Endothelial cell of umbilical vein (primary cell): Measurements from ENCODE around the gene TWIST1. TPM values are rescaled to one million over a fixed set of nuclear protein-coding genes. Genes with fewer than 3 reads are reported as not detected.

ENCODE experiments used
- BruUV-seq: library from RNA; stranded (reverse); fragments of 400-500 nt; replicated peaks from 2 replicates; lab custom pipeline; 2021; lab: Mats Ljungman, UMichigan
- CTCF ChIA-PET: fragments of 300-600, 350-600 bp; sonication (Branson Sonifier 250); formaldehyde crosslinking; loops from one replicate; lab custom pipeline; 2021; ENCODE audit warnings: antibody characterized with exemption, inconsistent platforms; lab: Charles Lee
- POLR2A ChIA-PET: fragments of 300-600, 350-600 bp; sonication (Branson Sonifier 250); formaldehyde crosslinking; loops from one replicate; lab custom pipeline; 2021; ENCODE audit warnings: antibody characterized with exemption, inconsistent platforms; lab: Charles Lee
- DNase-seq: peaks from one replicate; pipeline ENCODE4 v3.0.0-alpha.2; 2011; ENCODE audit warnings: low read depth, low spot score
- FAIRE-seq: peaks from 2 replicates; lab custom pipeline; 2011; peaks lifted over from hg19 to GRCh38; lab: Jason Lieb, UNC
- H2AFZ ChIP-seq: 2 replicates; pipeline ENCODE4 v1.6.0; 2012; ENCODE audit warnings: low read depth, low read length, control low read depth, inconsistent platforms
- H3K27ac ChIP-seq: 2 replicates; pipeline ENCODE4 v1.5.1; 2011; ENCODE audit warnings: low read depth, mild to moderate bottlenecking, control low read depth, low read length, moderate library complexity; ENCODE audit not compliant: insufficient read depth
- H3K27me3 ChIP-seq, 2 experiments: 2 replicates each; pipeline versions ENCODE4 v1.6.0 to v1.6.1; 2011; ENCODE audit warnings: low read length in 2 of 2, mixed read lengths in 1 of 2; ENCODE audit not compliant: control insufficient read depth in 2 of 2, insufficient read depth in 2 of 2
- H3K36me3 ChIP-seq, 2 experiments: 2 replicates in 1 of 2; 3 replicates in 1 of 2; pipeline ENCODE4 v1.5.1; 2011; ENCODE audit warnings: low read length in 2 of 2, mild to moderate bottlenecking in 1 of 2, moderate library complexity in 1 of 2; ENCODE audit not compliant: control insufficient read depth in 2 of 2, insufficient read depth in 2 of 2; ENCODE audit errors: extremely low read depth in 1 of 2
- H3K4me1 ChIP-seq: 3 replicates; pipeline ENCODE4 v1.5.1; 2011; ENCODE audit warnings: mild to moderate bottlenecking, low read length; ENCODE audit not compliant: control insufficient read depth, insufficient read depth; ENCODE audit errors: extremely low read depth
- H3K4me2 ChIP-seq: 2 replicates; pipeline ENCODE4 v1.6.1; 2011; ENCODE audit warnings: low read length, control low read depth, mixed read lengths; ENCODE audit not compliant: insufficient read depth
- H3K4me3 ChIP-seq, 3 experiments: fragments of 200-600 bp in 1 of 3; sonication (generic), shearing (Covaris generic) in 1 of 3; replicated peaks in 1 of 3; 2 replicates each; pipeline ENCODE4 v1.5.1; 2011 to 2016; ENCODE audit warnings: control low read depth in 3 of 3, low read length in 3 of 3, mild to moderate bottlenecking in 2 of 3, inconsistent platforms in 1 of 3, low read depth in 1 of 3, moderate library complexity in 1 of 3; ENCODE audit not compliant: insufficient read depth in 1 of 3
- H3K79me2 ChIP-seq: 2 replicates; pipeline ENCODE4 v1.6.0; 2012; ENCODE audit warnings: low read length, inconsistent platforms; ENCODE audit not compliant: control insufficient read depth, insufficient read depth
- H3K9ac ChIP-seq: replicated peaks from 2 replicates; pipeline ENCODE3; 2011; ENCODE audit warnings: low read length, control low read depth; ENCODE audit not compliant: insufficient read depth; ENCODE audit errors: extremely low read depth
- H3K9me1 ChIP-seq: replicated peaks from 3 replicates; pipeline ENCODE4 v1.6.0; 2011; ENCODE audit warnings: mild to moderate bottlenecking, low read length; ENCODE audit not compliant: control insufficient read depth, insufficient read depth; ENCODE audit errors: extremely low read depth
- H3K9me3 ChIP-seq: replicated peaks from 2 replicates; pipeline ENCODE4 v1.5.1; 2012; ENCODE audit warnings: low read length, inconsistent platforms; ENCODE audit not compliant: control insufficient read depth, insufficient read depth
- H4K20me1 ChIP-seq: replicated peaks from 2 replicates; pipeline ENCODE3; 2011; ENCODE audit warnings: mild to moderate bottlenecking, low read length; ENCODE audit not compliant: control insufficient read depth, insufficient read depth; ENCODE audit errors: extremely low read depth
- EZH2 ChIP-seq: IDR thresholded peaks from 2 replicates; pipeline ENCODE4 v1.6.1; 2012; ENCODE audit warnings: borderline replicate concordance, low read depth, mild to moderate bottlenecking, moderate library complexity, low read length, inconsistent platforms; ENCODE audit not compliant: severe bottlenecking
- FOS ChIP-seq: IDR thresholded peaks from 2 replicates; pipeline ENCODE4 v1.6.1; 2011; ENCODE audit warnings: mild to moderate bottlenecking, low read length, moderate library complexity, borderline replicate concordance; ENCODE audit not compliant: insufficient read depth
- GATA2 ChIP-seq: IDR thresholded peaks from 2 replicates; pipeline ENCODE4 v1.7.0; 2011; ENCODE audit warnings: low read depth, mild to moderate bottlenecking, moderate library complexity, mixed read lengths, low read length; ENCODE audit not compliant: insufficient read length, insufficient read depth
- POLR2AphosphoS5 ChIP-seq: IDR thresholded peaks from 2 replicates; pipeline ENCODE4 v1.6.1; 2012; ENCODE audit warnings: low read depth, mild to moderate bottlenecking, control low read depth, low read length, moderate library complexity; ENCODE audit not compliant: insufficient read depth
- dilution Hi-C: fragments of 300-500 bp; cut with MboI; formaldehyde crosslinking; loops from one replicate; pipeline ENCODE4 v1.15.0; 2019; ENCODE audit warnings: low sequenced_read_pairs; ENCODE audit not compliant: extremely low pct_ligation_motif_present
- intact Hi-C: fragments of 100-400 bp; cut with micrococcal nuclease; formaldehyde crosslinking; loops from one replicate; pipeline ENCODE4 v1.10.0; 2022
- polyA plus RNA-seq, 4 experiments: library from polyadenylated mRNA; depleted of rRNA in 3 of 4; stranded (reverse) in 3 of 4; unstranded in 1 of 4; fragments of >200 nt; gene quantifications; 2 replicates each; pipeline versions ENCODE4 v1.2.1 to v1.2.3, GENCODE V29; 2011 to 2012; ENCODE audit warnings: missing spikeins in 1 of 4
- total RNA-seq: library from RNA; stranded (reverse); gene quantifications from 2 replicates; pipeline ENCODE4 v1.2.3, GENCODE V29; 2021
- TF ChIP-seq, protein P1 (sequence below), 2 donors: IDR thresholded peaks; 1 replicate in 1 of 2; 2 replicates in 1 of 2; pipeline ENCODE4 v1.5.1; 2011; ENCODE audit warnings: low read length in 2 of 2, mild to moderate bottlenecking in 2 of 2, moderate library complexity in 2 of 2, control low read depth in 1 of 2, inconsistent platforms in 1 of 2, low read depth in 1 of 2; ENCODE audit not compliant: insufficient read depth in 1 of 2; ENCODE audit errors: extremely low read depth in 1 of 2

The TWIST1 gene
- total and polyA plus RNA-seq, 2 donors (not counting 3 experiments of a cell fraction or from before 2014, with no cell fraction given), result not detected

DNA sequence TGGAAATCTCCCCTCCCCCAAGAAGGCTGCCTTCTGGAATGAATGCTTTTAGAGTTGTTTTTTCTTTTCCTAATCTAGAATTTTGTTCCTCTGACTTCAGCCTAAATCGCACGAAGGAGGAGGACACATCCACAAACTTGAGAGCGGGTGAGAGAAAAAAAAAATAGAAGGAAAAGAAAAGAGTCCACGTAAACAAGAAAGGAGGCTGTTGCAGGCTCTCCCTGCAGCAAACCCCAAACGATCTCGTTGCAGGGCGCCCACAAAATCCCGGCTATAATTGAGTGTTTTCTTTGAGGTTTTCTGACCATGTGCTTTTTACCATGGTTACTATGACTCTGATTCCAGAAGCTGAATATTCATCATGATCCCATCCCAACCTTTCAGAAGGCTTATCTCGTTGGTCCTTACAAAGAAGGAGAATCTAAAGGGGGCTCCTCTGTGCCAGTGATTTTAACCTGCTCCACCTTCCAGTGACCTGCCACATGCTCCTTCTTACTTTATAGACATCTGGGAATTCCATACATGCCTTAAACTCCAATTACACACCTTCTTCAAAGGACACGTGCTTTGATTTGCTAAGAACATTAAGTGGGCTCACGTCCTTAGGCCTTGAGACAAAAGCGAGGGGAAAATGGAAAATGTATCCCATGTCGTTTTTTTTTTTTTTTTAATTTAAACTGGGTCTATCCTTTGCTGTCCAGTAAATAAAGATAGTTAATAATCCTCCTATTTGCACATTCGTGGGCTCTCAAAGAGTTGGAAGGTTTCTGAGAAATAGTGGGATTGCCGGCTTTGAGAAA lies 5.8 kb downstream of the TWIST1 start:
- Histone ChIP-seq H3K9me3 (no peaks in the 10 kb centered on the region), H3K36me3 (no peaks in the 10 kb centered on the region), H3K27me3 (peaks cover 87 to 100% of the 10 kb centered on the region in 2 experiments), H3K9me1 (no peaks in the 10 kb centered on the region), H3K9ac (no peak overlapping the region), H3K4me2 (no peak overlapping the region), H3K27ac (no peak overlapping the region), H4K20me1 (no peaks in the 10 kb centered on the region), H3K4me1 (peaks cover 18% of the 10 kb centered on the region), H3K4me3 (no peak overlapping the region), H3K79me2 (no peaks in the 10 kb centered on the region), H2AFZ (no peak overlapping the region)
- DNase-seq (no peak), FAIRE-seq (no peak)
- POLR2A ChIA-PET, result no interaction called here
- TF ChIP-seq EZH2, result no peak
- TF ChIP-seq FOS, result no peak
- TF ChIP-seq POLR2AphosphoS5, result no peak
- TF ChIP-seq GATA2, result no peak
- TF ChIP-seq, protein P1, sequence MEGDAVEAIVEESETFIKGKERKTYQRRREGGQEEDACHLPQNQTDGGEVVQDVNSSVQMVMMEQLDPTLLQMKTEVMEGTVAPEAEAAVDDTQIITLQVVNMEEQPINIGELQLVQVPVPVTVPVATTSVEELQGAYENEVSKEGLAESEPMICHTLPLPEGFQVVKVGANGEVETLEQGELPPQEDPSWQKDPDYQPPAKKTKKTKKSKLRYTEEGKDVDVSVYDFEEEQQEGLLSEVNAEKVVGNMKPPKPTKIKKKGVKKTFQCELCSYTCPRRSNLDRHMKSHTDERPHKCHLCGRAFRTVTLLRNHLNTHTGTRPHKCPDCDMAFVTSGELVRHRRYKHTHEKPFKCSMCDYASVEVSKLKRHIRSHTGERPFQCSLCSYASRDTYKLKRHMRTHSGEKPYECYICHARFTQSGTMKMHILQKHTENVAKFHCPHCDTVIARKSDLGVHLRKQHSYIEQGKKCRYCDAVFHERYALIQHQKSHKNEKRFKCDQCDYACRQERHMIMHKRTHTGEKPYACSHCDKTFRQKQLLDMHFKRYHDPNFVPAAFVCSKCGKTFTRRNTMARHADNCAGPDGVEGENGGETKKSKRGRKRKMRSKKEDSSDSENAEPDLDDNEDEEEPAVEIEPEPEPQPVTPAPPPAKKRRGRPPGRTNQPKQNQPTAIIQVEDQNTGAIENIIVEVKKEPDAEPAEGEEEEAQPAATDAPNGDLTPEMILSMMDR (IDR thresholded peaks at IDR 0.05; ENCODE audit: extremely low read depth in 1 of 2, insufficient read depth in 1 of 2, low read depth in 1 of 2, low read length in 2 of 2), result no peak
- intact Hi-C loops (no loop called here), dilution Hi-C loops (no loop called here)
- CTCF ChIA-PET, result no interaction called here
- BruUV-seq, result no TSS peak
